HFFc6 (cell line): ENCODE measurements around the gene GLB1L2. TPM values are rescaled to one million over a fixed set of nuclear protein-coding genes. Genes with fewer than 3 reads are reported as not detected.

Experiments
- DNase-seq: peaks from one replicate; pipeline ENCODE4 v3.0.0-alpha.2; 2018
- H3K27ac Mint-ChIP-seq: 2 replicates; pipeline ENCODE4 v1.8.0; 2020; ENCODE audit warnings: mild to moderate bottlenecking, mixed read lengths
- H3K27me3 Mint-ChIP-seq: 2 replicates; pipeline ENCODE4 v1.8.0; 2021; ENCODE audit warnings: mild to moderate bottlenecking, moderate library complexity, mixed read lengths; ENCODE audit not compliant: insufficient read depth
- H3K36me3 Mint-ChIP-seq: 2 replicates; pipeline ENCODE4 v1.8.0; 2021; ENCODE audit warnings: low read depth, mixed read lengths
- H3K4me1 Mint-ChIP-seq: 2 replicates; pipeline ENCODE4 v1.8.0; 2020; ENCODE audit warnings: low read depth, mixed read lengths
- H3K4me3 Mint-ChIP-seq: 2 replicates; pipeline ENCODE4 v1.8.0; 2020; ENCODE audit warnings: mild to moderate bottlenecking, moderate library complexity, mixed read lengths
- H3K9me3 Mint-ChIP-seq: 2 replicates; pipeline ENCODE4 v1.8.0; 2020; ENCODE audit warnings: mild to moderate bottlenecking, mixed read lengths
- CTCF ChIP-seq: fragments of 200-600 bp; sonication (generic); IDR thresholded peaks from 2 replicates; pipeline ENCODE4 v1.5.0; 2021; ENCODE audit warnings: antibody characterized with exemption, mild to moderate bottlenecking
- total RNA-seq, 6 experiments: library from RNA; stranded (reverse); fragmentation: NEBNext Ultra II Directional; extraction: Animal tissue kit (Norgen Biotek cat#: 25700); gene quantifications; 2 replicates in 1 of 6; 3 replicates in 5 of 6; pipeline ENCODE4 v1.2.3, GENCODE V29; 2021

Gene GLB1L2
- total RNA-seq, 6 experiments from 2014 or later = not detected

- DNase-seq = no peak
- Mint-ChIP-seq H3K4me1 (no peaks in the 10 kb centered on the region), H3K36me3 (no peaks in the 10 kb centered on the region), H3K27me3 (peaks cover 4% of the 10 kb centered on the region), H3K9me3 (peaks cover 27% of the 10 kb centered on the region), H3K27ac (no peak overlapping the region), H3K4me3 (no peak overlapping the region)
- TF ChIP-seq CTCF = no peak
Observed at GRCh38 chr11:134394311-134394710, 62.5 kb downstream of the GLB1L2 start.

DNA sequence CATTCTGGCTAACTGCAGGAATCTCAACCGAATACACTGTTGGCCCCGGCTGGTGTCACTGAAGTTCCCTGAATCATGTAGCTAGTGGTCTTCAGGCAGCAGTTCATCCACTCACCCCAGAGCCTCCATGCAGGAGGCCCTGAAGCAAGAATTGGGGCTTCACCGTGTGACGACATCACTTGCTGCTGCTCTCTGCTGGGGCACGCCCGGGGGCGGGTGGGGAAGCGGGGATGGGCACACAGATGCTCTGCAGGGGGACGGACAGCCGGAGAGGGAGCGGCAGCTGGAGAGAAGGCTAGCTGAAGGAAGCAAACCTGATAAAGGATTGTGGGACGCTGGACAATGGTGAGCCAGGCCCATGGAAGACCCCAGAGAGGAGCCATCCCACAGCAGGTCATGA lies 63.2 kb downstream of the GLB1L2 start:
- Mint-ChIP-seq H3K9me3 (peaks cover 24% of the 10 kb centered on the region), H3K4me3 (no peak overlapping the region), H3K27me3 (peaks cover 4% of the 10 kb centered on the region), H3K36me3 (no peaks in the 10 kb centered on the region), H3K27ac (no peak overlapping the region), H3K4me1 (no peaks in the 10 kb centered on the region)
- no peak for DNase-seq
- no peak for TF ChIP-seq CTCF

GRCh38 chr11:134397304-134398078 lies 65.7 kb downstream of the GLB1L2 start:
- no peak for DNase-seq
- Mint-ChIP-seq H3K36me3 (no peaks in the 10 kb centered on the region), H3K4me3 (no peak overlapping the region), H3K9me3 (peaks cover 33% of the 10 kb centered on the region), H3K27me3 (peaks cover 4% of the 10 kb centered on the region), H3K4me1 (no peaks in the 10 kb centered on the region), H3K27ac (no peak overlapping the region)
- TF ChIP-seq CTCF = no peak

- Mint-ChIP-seq H3K9me3 (peaks cover 34% of the 10 kb centered on the region), H3K4me3 (no peak overlapping the region), H3K4me1 (no peaks in the 10 kb centered on the region), H3K27ac (no peak overlapping the region), H3K36me3 (no peaks in the 10 kb centered on the region), H3K27me3 (peaks cover 4% of the 10 kb centered on the region)
- TF ChIP-seq CTCF = no peak
- no peak for DNase-seq
Observed at GRCh38 chr11:134398079-134398444, 66.3 kb downstream of the GLB1L2 start.

- H3K4me1 Mint-ChIP-seq = no peaks in the 10 kb centered on the region
- no peak for TF ChIP-seq CTCF
- H3K27ac Mint-ChIP-seq = no peak overlapping the region
- H3K4me3 Mint-ChIP-seq = no peak overlapping the region
- H3K36me3 Mint-ChIP-seq = no peaks in the 10 kb centered on the region
- DNase-seq = no peak
- peaks cover 34% of the 10 kb centered on the region for H3K9me3 Mint-ChIP-seq
- peaks cover 4% of the 10 kb centered on the region for H3K27me3 Mint-ChIP-seq
Observed at GRCh38 chr11:134398644-134399292, 67.0 kb downstream of the GLB1L2 start.
